GM12878 (cell line): ENCODE measurements around the gene MAD1L1. TPM values are rescaled to one million over a fixed set of nuclear protein-coding genes. Genes with fewer than 3 reads are reported as not detected.

Source experiments
- ATAC-seq: fragments of 200-7000 bp; cut with Tn5 transposase; 3 replicates; pipeline ENCODE4 v1.9.1; 2020; ENCODE audit warnings: mild to moderate bottlenecking, moderate library complexity
- BruUV-seq: library from RNA; stranded (reverse); fragments of 400-500 nt; replicated peaks from 2 replicates; lab custom pipeline; 2021; lab: Mats Ljungman, UMichigan
- CTCF ChIA-PET: fragments of 300-600 bp; sonication (Branson Sonifier 250); formaldehyde crosslinking; extraction: SDS; loops from one replicate; lab custom pipeline; 2021; ENCODE audit warnings: inconsistent platforms; lab: Yijun Ruan, JAX
- POLR2A ChIA-PET: fragments of 350-600 bp; formaldehyde crosslinking; extraction: SDS; loops from one replicate; lab custom pipeline; 2021; ENCODE audit warnings: inconsistent platforms; lab: Charles Lee
- RAD21 ChIA-PET: fragments of 300-600 bp; sonication (Branson Sonifier 250); formaldehyde crosslinking; loops from one replicate; lab custom pipeline; 2023; ENCODE audit warnings: antibody characterized with exemption; ENCODE audit not compliant: unreplicated experiment; lab: Charles Lee
- SMC1A ChIA-PET: fragments of 300-600 bp; sonication (Branson Sonifier 250); formaldehyde crosslinking; loops from one replicate; lab custom pipeline; 2023; ENCODE audit not compliant: unreplicated experiment, uncharacterized antibody; lab: Charles Lee
- DNase-seq: peaks from one replicate; pipeline ENCODE4 v3.0.0-alpha.2; 2011; ENCODE audit warnings: low read depth, low spot score
- FAIRE-seq: peaks from 3 replicates; lab custom pipeline; 2011; peaks lifted over from hg19 to GRCh38; lab: Jason Lieb, UNC
- H2AFZ ChIP-seq: 2 replicates; pipeline ENCODE4 v1.6.0; 2011; ENCODE audit warnings: low read depth, low read length, control low read depth; ENCODE audit not compliant: control insufficient read depth
- H3K27ac ChIP-seq: 2 replicates; pipeline ENCODE4 v1.5.1; 2011; ENCODE audit warnings: control low read depth; ENCODE audit not compliant: control insufficient read depth, insufficient read depth
- H3K27me3 ChIP-seq, 2 experiments: replicated peaks in 1 of 2; 2 replicates each; pipeline versions ENCODE4 v1.6.0 to v1.6.1; 2011; ENCODE audit warnings: low read length in 1 of 2; ENCODE audit not compliant: control insufficient read depth in 2 of 2, insufficient read depth in 2 of 2
- H3K36me3 ChIP-seq, 2 experiments: 2 replicates each; pipeline ENCODE4 v1.5.1; 2011; ENCODE audit warnings: low read length in 1 of 2; ENCODE audit not compliant: control insufficient read depth in 2 of 2, insufficient read depth in 2 of 2
- H3K4me1 ChIP-seq: 2 replicates; pipeline ENCODE4 v1.6.1; 2011; ENCODE audit warnings: mild to moderate bottlenecking, low read length, moderate library complexity, mixed read lengths; ENCODE audit not compliant: control insufficient read depth, insufficient read depth
- H3K4me2 ChIP-seq: 2 replicates; pipeline ENCODE4 v1.6.0; 2011; ENCODE audit warnings: control low read depth; ENCODE audit not compliant: control insufficient read depth, insufficient read depth
- H3K4me3 ChIP-seq: fragments of 200-600 bp; sonication (generic); 2 replicates; pipeline ENCODE4 v1.5.1; 2016
- H3K79me2 ChIP-seq: 2 replicates; pipeline ENCODE4 v1.6.0; 2011; ENCODE audit warnings: low read length; ENCODE audit not compliant: control insufficient read depth, insufficient read depth
- H3K9ac ChIP-seq: 2 replicates; pipeline ENCODE4 v1.8.0; 2011; ENCODE audit warnings: low read length, control low read depth, mixed read lengths; ENCODE audit not compliant: control insufficient read depth, insufficient read depth
- H3K9me3 ChIP-seq: replicated peaks from 3 replicates; pipeline ENCODE4 v1.5.1; 2011; ENCODE audit warnings: mild to moderate bottlenecking, low read length; ENCODE audit not compliant: control insufficient read depth, insufficient read depth
- H4K20me1 ChIP-seq: 2 replicates; pipeline ENCODE4 v1.6.0; 2011; ENCODE audit not compliant: control insufficient read depth, insufficient read depth
- BMI1 ChIP-seq: fragments of 450-650 bp; IDR thresholded peaks from 2 replicates; pipeline ENCODE4 v1.6.1; 2016; ENCODE audit warnings: mild to moderate bottlenecking, moderate library complexity, borderline replicate concordance
- CEBPB ChIP-seq, 2 experiments: fragments of 150-350 bp in 1 of 2; IDR thresholded peaks; 2 replicates each; pipeline ENCODE4 v1.6.1; 2012 to 2014; ENCODE audit warnings: low read depth in 2 of 2, low read length in 2 of 2, borderline replicate concordance in 1 of 2, inconsistent platforms in 1 of 2
- HDAC2 ChIP-seq: fragments of 200-600 bp; sonication (generic); IDR thresholded peaks from 2 replicates; pipeline ENCODE4 v1.6.1; 2017
- ZNF622 ChIP-seq: fragments of 450-650 bp; IDR thresholded peaks from 2 replicates; pipeline ENCODE4 v1.6.1; 2017; ENCODE audit warnings: mild to moderate bottlenecking, inconsistent platforms
- WGBS: methylation state at CpG from one replicate; pipeline ENCODE4 v1.1.6; 2016; ENCODE audit warnings: low lambda C conversion rate; ENCODE audit not compliant: insufficient replicate concordance, insufficient coverage; ENCODE audit errors: missing lambda C conversion rate; 5-methylcytosine and 5-hydroxymethylcytosine counted together
- in situ Hi-C: fragments of 300-500 bp; cut with MboI; formaldehyde crosslinking; loops from 9 replicates; pipeline ENCODE4 v1.14.3; 2018; ENCODE audit warnings: mixed read lengths
- intact Hi-C: fragments of 100-400 bp; cut with micrococcal nuclease; formaldehyde crosslinking; loops from one replicate; pipeline ENCODE4 v1.14.2; 2022; ENCODE audit not compliant: unreplicated experiment
- polyA plus RNA-seq, 11 experiments: library from polyadenylated mRNA; depleted of rRNA in 4 of 11; unstranded in 6 of 11; stranded (reverse) in 5 of 11; fragments of >200 nt; fragmentation: Nextera tagmentation in 4 of 11; fragmentation: Illumina TruSeq in 1 of 11; extraction: Ambion mirVana in 4 of 11; extraction: Trizol in 1 of 11; gene quantifications; 1 replicate in 1 of 11; 2 replicates in 10 of 11; pipeline versions ENCODE4 v1.2.1 to v1.2.3, GENCODE V29; 2011 to 2016; ENCODE audit warnings: inconsistent platforms in 2 of 11, missing spikeins in 2 of 11, low read depth in 1 of 11
- total RNA-seq, 4 experiments: library from RNA; depleted of rRNA in 3 of 4; stranded (reverse); fragments of >200 nt in 3 of 4; fragmentation: Illumina TruSeq in 1 of 4; extraction: Trizol in 1 of 4; gene quantifications; 2 replicates each; pipeline versions ENCODE4 v1.2.1 to v1.2.3, GENCODE V29; 2013 to 2021
- TF ChIP-seq, protein P1 (sequence below): fragments of 150-350 bp; IDR thresholded peaks from 2 replicates; pipeline ENCODE4 v1.6.1; 2014; ENCODE audit warnings: mild to moderate bottlenecking, low read depth, low read length
- TF ChIP-seq, protein P2 (sequence below): fragments of 450-650 bp; IDR thresholded peaks from 2 replicates; pipeline ENCODE4 v1.6.1; 2017; ENCODE audit warnings: mild to moderate bottlenecking, low read depth, inconsistent platforms; ENCODE audit not compliant: poor library complexity, severe bottlenecking
- TF ChIP-seq, protein P3 (sequence below): fragments of 450-650 bp; conservative IDR thresholded peaks from 2 replicates; pipeline ENCODE4 v1.6.1; 2017; ENCODE audit warnings: mild to moderate bottlenecking, moderate library complexity
- TF ChIP-seq, protein P4 (sequence below): fragments of 450-650 bp; IDR thresholded peaks from 2 replicates; pipeline ENCODE4 v1.6.1; 2017; ENCODE audit warnings: mild to moderate bottlenecking

The MAD1L1 gene
- total and polyA plus RNA-seq, 10 of the 15 experiments (the other 5 are each of a cell fraction or from before 2014, with no cell fraction given) = 2.2 to 76.8 (median 38.3) TPM

DNA sequence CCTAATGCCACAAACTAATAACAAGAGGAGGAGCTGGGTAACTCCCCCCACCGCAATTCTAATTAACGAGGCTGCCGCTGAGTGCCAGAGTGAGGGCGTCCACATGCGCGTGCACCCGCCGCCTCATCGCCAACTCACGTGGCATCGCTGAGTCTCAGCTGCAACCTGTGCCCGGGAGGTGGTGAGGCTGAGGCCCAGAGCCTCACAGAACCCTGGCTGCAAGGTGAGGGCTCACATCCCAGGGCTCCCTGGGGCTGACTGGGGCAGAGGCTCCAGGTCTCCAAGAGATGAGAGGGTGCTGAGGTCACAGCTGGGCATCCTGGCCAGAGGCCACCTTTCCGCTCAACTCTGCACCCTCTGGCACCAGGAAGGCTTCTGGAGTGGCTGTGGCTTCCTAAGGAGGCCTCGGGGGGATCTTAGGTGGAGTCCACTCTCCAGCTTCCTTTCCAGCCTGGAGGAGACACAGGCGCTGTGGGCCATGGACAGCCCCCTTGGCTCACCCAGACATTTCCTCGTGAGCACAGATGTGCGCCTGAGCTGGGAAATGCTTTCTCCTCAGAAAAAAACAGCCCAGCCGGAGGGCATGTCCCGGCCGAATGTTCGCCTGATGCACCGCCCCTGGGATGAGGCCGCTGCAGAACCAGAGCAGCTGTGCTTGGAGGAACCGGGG lies 242.6 kb downstream of the MAD1L1 start:
- CTCF ChIA-PET = no interaction called here

More for the DNA sequence above, 242.6 kb downstream of the MAD1L1 start:
- Histone ChIP-seq H3K4me1 (no peaks in the 10 kb centered on the region), H3K79me2 (no peaks in the 10 kb centered on the region), H3K27ac (no peak overlapping the region), H3K4me3 (no peak overlapping the region), H3K9me3 (no peaks in the 10 kb centered on the region), H3K4me2 (no peak overlapping the region), H2AFZ (no peak overlapping the region), H3K9ac (no peak overlapping the region), H4K20me1 (no peaks in the 10 kb centered on the region), H3K27me3 (no peaks in the 10 kb centered on the region), H3K36me3 (peaks cover 0 to 3% of the 10 kb centered on the region in 2 experiments; a peak in 2 of 4 replicates)
- no TSS peak for BruUV-seq
- no peak for ATAC-seq
- SMC1A ChIA-PET = no interaction called here
- in situ Hi-C loops = no loop called here
- RAD21 ChIA-PET = no interaction called here
- TF ChIP-seq CEBPB (IDR thresholded peaks at IDR 0.05; ENCODE audit: borderline replicate concordance in 1 of 2, low read depth in 2 of 2, low read length in 2 of 2) (no peak), BMI1 (no peak), ZNF622 (no peak), HDAC2 (no peak)
- TF ChIP-seq, protein P1, sequence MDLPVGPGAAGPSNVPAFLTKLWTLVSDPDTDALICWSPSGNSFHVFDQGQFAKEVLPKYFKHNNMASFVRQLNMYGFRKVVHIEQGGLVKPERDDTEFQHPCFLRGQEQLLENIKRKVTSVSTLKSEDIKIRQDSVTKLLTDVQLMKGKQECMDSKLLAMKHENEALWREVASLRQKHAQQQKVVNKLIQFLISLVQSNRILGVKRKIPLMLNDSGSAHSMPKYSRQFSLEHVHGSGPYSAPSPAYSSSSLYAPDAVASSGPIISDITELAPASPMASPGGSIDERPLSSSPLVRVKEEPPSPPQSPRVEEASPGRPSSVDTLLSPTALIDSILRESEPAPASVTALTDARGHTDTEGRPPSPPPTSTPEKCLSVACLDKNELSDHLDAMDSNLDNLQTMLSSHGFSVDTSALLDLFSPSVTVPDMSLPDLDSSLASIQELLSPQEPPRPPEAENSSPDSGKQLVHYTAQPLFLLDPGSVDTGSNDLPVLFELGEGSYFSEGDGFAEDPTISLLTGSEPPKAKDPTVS = no peak
- TF ChIP-seq, protein P2, sequence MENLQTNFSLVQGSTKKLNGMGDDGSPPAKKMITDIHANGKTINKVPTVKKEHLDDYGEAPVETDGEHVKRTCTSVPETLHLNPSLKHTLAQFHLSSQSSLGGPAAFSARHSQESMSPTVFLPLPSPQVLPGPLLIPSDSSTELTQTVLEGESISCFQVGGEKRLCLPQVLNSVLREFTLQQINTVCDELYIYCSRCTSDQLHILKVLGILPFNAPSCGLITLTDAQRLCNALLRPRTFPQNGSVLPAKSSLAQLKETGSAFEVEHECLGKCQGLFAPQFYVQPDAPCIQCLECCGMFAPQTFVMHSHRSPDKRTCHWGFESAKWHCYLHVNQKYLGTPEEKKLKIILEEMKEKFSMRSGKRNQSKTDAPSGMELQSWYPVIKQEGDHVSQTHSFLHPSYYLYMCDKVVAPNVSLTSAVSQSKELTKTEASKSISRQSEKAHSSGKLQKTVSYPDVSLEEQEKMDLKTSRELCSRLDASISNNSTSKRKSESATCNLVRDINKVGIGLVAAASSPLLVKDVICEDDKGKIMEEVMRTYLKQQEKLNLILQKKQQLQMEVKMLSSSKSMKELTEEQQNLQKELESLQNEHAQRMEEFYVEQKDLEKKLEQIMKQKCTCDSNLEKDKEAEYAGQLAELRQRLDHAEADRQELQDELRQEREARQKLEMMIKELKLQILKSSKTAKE = no peak
- TF ChIP-seq, protein P3, sequence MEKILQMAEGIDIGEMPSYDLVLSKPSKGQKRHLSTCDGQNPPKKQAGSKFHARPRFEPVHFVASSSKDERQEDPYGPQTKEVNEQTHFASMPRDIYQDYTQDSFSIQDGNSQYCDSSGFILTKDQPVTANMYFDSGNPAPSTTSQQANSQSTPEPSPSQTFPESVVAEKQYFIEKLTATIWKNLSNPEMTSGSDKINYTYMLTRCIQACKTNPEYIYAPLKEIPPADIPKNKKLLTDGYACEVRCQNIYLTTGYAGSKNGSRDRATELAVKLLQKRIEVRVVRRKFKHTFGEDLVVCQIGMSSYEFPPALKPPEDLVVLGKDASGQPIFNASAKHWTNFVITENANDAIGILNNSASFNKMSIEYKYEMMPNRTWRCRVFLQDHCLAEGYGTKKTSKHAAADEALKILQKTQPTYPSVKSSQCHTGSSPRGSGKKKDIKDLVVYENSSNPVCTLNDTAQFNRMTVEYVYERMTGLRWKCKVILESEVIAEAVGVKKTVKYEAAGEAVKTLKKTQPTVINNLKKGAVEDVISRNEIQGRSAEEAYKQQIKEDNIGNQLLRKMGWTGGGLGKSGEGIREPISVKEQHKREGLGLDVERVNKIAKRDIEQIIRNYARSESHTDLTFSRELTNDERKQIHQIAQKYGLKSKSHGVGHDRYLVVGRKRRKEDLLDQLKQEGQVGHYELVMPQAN = no peak
- TF ChIP-seq, protein P4, sequence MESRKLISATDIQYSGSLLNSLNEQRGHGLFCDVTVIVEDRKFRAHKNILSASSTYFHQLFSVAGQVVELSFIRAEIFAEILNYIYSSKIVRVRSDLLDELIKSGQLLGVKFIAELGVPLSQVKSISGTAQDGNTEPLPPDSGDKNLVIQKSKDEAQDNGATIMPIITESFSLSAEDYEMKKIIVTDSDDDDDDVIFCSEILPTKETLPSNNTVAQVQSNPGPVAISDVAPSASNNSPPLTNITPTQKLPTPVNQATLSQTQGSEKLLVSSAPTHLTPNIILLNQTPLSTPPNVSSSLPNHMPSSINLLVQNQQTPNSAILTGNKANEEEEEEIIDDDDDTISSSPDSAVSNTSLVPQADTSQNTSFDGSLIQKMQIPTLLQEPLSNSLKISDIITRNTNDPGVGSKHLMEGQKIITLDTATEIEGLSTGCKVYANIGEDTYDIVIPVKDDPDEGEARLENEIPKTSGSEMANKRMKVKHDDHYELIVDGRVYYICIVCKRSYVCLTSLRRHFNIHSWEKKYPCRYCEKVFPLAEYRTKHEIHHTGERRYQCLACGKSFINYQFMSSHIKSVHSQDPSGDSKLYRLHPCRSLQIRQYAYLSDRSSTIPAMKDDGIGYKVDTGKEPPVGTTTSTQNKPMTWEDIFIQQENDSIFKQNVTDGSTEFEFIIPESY = no peak
- WGBS = 98% methylated on average over 24 of the region's 24 CpGs
- intact Hi-C loops = no loop called here
- POLR2A ChIA-PET = no interaction called here
- FAIRE-seq = no peak
- DNase-seq = no peak
